DOHH2 (cell line): ENCODE data around the gene KRT2.

Experiments used
- H3F3A ChIP-seq: fragments of 200-600 bp; sonication (generic), shearing (Covaris generic); 2 replicates; pipeline ENCODE4 v1.6.0; 2016; ENCODE audit warnings: antibody characterized with exemption, mild to moderate bottlenecking; ENCODE audit not compliant: control insufficient read depth, insufficient read depth
- H3K27ac ChIP-seq: fragments of 200-600 bp; sonication (generic); 2 replicates; pipeline ENCODE4 v1.5.1; 2014; ENCODE audit warnings: low read depth, mild to moderate bottlenecking, low read length, moderate library complexity
- H3K27me3 ChIP-seq: fragments of 200-600 bp; sonication (generic); 2 replicates; pipeline ENCODE4 v1.6.1; 2014; ENCODE audit warnings: mild to moderate bottlenecking, low read length, mixed read lengths; ENCODE audit not compliant: control insufficient read depth
- H3K36me3 ChIP-seq: fragments of 200-600 bp; sonication (generic); 2 replicates; pipeline ENCODE4 v1.6.1; 2014; ENCODE audit warnings: mild to moderate bottlenecking, low read length, moderate library complexity, mixed read lengths; ENCODE audit not compliant: control insufficient read depth
- H3K4me1 ChIP-seq: fragments of 200-600 bp; sonication (generic); 2 replicates; pipeline ENCODE4 v1.6.1; 2014; ENCODE audit warnings: mild to moderate bottlenecking, low read length, mixed read lengths; ENCODE audit not compliant: control insufficient read depth
- H3K4me2 ChIP-seq: fragments of 200-600 bp; sonication (generic); 2 replicates; pipeline ENCODE4 v1.6.0; 2014; ENCODE audit warnings: mild to moderate bottlenecking, low read length, moderate library complexity
- H3K4me3 ChIP-seq: fragments of 200-600 bp; sonication (generic); 2 replicates; pipeline ENCODE4 v1.5.1; 2014; ENCODE audit warnings: mild to moderate bottlenecking, low read length, mixed read lengths
- H3K79me2 ChIP-seq: fragments of 200-600 bp; sonication (generic); 2 replicates; pipeline ENCODE4 v1.6.1; 2014; ENCODE audit warnings: mild to moderate bottlenecking, low read length, mixed read lengths; ENCODE audit not compliant: control insufficient read depth
- H3K9me2 ChIP-seq: fragments of 200-600 bp; sonication (generic); replicated peaks from 2 replicates; pipeline ENCODE4 v1.6.1; 2014; ENCODE audit warnings: mild to moderate bottlenecking, low read length, mixed read lengths; ENCODE audit not compliant: control insufficient read depth
- H3K9me3 ChIP-seq: fragments of 200-600 bp; sonication (generic); 2 replicates; pipeline ENCODE4 v1.6.1; 2014; ENCODE audit warnings: antibody characterized with exemption, low read length, mixed read lengths; ENCODE audit not compliant: control insufficient read depth, insufficient read depth
- H4K20me1 ChIP-seq: fragments of 200-600 bp; sonication (generic); 2 replicates; pipeline ENCODE4 v1.6.0; 2014; ENCODE audit warnings: low read depth, mild to moderate bottlenecking, antibody characterized with exemption, low read length, moderate library complexity; ENCODE audit not compliant: control insufficient read depth, insufficient read depth
- EZH2phosphoT487 ChIP-seq: fragments of 200-600 bp; sonication (generic); IDR thresholded peaks from 2 replicates; pipeline ENCODE4 v1.6.1; 2017; ENCODE audit warnings: borderline replicate concordance, mild to moderate bottlenecking, antibody characterized with exemption, low read length, moderate library complexity, mixed read lengths
- TF ChIP-seq, protein P1 (sequence below): fragments of 200-600 bp; sonication (generic); IDR thresholded peaks from one replicate; pipeline ENCODE4 v1.5.1; 2014; ENCODE audit warnings: antibody characterized with exemption, mild to moderate bottlenecking, low read depth, low read length; ENCODE audit not compliant: poor library complexity, severe bottlenecking

The KRT2 gene

DNA sequence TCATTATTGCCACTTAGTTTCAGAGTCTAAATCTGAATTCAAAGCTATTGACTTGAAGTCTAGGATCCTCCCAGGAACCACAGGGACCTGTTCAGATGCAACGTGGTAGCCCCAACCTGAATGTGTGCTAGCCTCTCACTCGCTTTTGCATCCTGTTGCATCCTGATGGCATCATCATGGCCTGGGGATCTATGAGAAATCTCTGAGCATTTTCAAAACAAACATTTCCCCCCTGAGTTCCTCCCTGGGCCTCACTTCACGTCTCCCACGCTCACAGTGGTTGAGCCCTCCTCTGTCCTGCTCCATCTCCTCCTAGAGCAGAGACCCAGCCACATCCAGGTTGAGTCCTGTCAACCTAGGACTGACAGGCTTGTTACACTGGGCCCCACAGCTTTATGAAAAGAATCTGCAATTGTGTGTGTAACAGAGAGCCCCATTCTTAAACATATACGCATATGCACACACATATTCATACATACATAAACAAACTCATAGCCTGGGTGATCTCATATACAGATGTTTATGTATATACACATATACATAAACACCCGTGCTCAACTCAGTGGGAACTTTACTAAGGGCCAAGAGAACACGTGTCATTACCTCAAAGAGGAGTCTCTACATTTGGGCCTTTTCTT, 45.3 kb downstream of the KRT2 start:
- Histone ChIP-seq H3K9me3 (no peaks in the 10 kb centered on the region), H3K36me3 (no peaks in the 10 kb centered on the region), H3K9me2 (no peaks in the 10 kb centered on the region), H3K4me3 (no peak overlapping the region), H4K20me1 (no peaks in the 10 kb centered on the region), H3K79me2 (no peaks in the 10 kb centered on the region), H3K4me1 (no peaks in the 10 kb centered on the region), H3K4me2 (no peak overlapping the region), H3K27ac (no peak overlapping the region), H3F3A (no peaks in the 10 kb centered on the region), H3K27me3 (peaks cover 5% of the 10 kb centered on the region)
- no peak for TF ChIP-seq EZH2phosphoT487
- TF ChIP-seq, protein P1, sequence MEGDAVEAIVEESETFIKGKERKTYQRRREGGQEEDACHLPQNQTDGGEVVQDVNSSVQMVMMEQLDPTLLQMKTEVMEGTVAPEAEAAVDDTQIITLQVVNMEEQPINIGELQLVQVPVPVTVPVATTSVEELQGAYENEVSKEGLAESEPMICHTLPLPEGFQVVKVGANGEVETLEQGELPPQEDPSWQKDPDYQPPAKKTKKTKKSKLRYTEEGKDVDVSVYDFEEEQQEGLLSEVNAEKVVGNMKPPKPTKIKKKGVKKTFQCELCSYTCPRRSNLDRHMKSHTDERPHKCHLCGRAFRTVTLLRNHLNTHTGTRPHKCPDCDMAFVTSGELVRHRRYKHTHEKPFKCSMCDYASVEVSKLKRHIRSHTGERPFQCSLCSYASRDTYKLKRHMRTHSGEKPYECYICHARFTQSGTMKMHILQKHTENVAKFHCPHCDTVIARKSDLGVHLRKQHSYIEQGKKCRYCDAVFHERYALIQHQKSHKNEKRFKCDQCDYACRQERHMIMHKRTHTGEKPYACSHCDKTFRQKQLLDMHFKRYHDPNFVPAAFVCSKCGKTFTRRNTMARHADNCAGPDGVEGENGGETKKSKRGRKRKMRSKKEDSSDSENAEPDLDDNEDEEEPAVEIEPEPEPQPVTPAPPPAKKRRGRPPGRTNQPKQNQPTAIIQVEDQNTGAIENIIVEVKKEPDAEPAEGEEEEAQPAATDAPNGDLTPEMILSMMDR, result no peak

DNA sequence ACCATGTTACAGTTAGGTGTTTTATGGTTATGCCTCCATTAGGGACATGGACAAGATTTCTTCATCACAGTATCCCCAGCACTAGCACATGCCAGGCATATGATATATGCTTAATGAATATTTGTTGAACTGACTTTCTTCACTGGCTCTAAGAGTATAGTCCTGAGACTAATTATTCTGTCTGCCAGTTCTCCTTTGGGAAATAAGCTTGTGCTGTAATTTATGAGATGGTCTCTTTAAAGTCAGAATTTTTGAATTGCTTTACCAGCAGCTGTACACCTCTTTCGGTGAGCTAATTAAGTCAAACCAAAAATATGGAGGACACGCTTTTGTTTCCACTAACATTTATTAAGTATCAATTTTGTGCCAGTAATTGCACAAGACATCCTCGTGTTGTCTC, 45.9 kb downstream of the KRT2 start:
- H3K27me3 ChIP-seq, result peaks cover 4% of the 10 kb centered on the region
- H4K20me1 ChIP-seq, result no peaks in the 10 kb centered on the region
- H3K4me1 ChIP-seq, result no peaks in the 10 kb centered on the region
- H3K27ac ChIP-seq, result no peak overlapping the region
- H3K9me3 ChIP-seq, result no peaks in the 10 kb centered on the region
- TF ChIP-seq, protein P1, result no peak
- no peak for TF ChIP-seq EZH2phosphoT487
- no peaks in the 10 kb centered on the region for H3K79me2 ChIP-seq
- H3K4me2 ChIP-seq, result no peak overlapping the region
- no peaks in the 10 kb centered on the region for H3F3A ChIP-seq
- H3K36me3 ChIP-seq, result no peaks in the 10 kb centered on the region
- H3K9me2 ChIP-seq, result no peaks in the 10 kb centered on the region
- no peak overlapping the region for H3K4me3 ChIP-seq

DNA sequence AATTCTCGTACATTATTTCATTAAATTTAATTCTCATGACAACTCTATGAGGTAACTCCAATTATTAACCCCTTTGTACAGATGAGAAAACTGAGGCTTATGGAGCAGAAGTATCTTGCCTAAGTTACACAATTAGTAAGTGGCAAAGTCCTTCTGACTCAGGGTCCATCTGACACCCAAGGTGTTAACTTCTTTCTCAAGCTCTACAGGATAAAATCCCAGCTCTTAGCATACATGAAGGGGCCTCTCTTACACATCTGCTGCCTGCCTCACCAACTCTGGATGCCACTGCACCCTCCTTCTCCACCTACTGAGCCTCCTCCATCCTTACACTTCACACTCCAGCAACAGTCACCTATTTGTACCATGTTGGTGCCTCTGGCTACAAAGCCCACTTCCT, 46.5 kb downstream of the KRT2 start:
- Histone ChIP-seq H3F3A (no peaks in the 10 kb centered on the region), H3K27ac (no peak overlapping the region), H3K4me1 (no peaks in the 10 kb centered on the region), H3K9me2 (no peaks in the 10 kb centered on the region), H4K20me1 (no peaks in the 10 kb centered on the region), H3K36me3 (no peaks in the 10 kb centered on the region), H3K79me2 (no peaks in the 10 kb centered on the region), H3K4me3 (no peak overlapping the region), H3K27me3 (peaks cover 4% of the 10 kb centered on the region), H3K9me3 (no peaks in the 10 kb centered on the region), H3K4me2 (no peak overlapping the region)
- no peak for TF ChIP-seq EZH2phosphoT487
- TF ChIP-seq, protein P1, result no peak
